K562 (cell line): ENCODE measurements around the gene CCNB1IP1. TPM values are rescaled to one million over a fixed set of nuclear protein-coding genes. Genes with fewer than 3 reads are reported as not detected.

Source experiments
- JUND ChIP-seq, 2 experiments: IDR thresholded peaks; 2 replicates in 1 of 2; 3 replicates in 1 of 2; pipeline ENCODE4 v1.6.1; 2011; ENCODE audit warnings: borderline replicate concordance in 2 of 2, low read depth in 2 of 2, low read length in 2 of 2, improper control_type of control experiment in 1 of 2, missing biosample characterization in 1 of 2, missing genetic modification characterization in 1 of 2, missing genetic modification reagents in 1 of 2
- NFIX ChIP-seq: fragments of 250-450 bp; sonication (Bioruptor Pico); IDR thresholded peaks from 2 replicates; pipeline ENCODE4 v1.4.0; 2020; ENCODE audit warnings: low read depth, mild to moderate bottlenecking, moderate library complexity
- PCBP1 ChIP-seq: fragments of 200-400 bp; formaldehyde crosslinking; IDR thresholded peaks from 2 replicates; pipeline ENCODE4 v1.6.1; 2018; ENCODE audit warnings: mild to moderate bottlenecking, low read depth, low read length; ENCODE audit not compliant: poor library complexity, severe bottlenecking
- polyA plus RNA-seq, 8 experiments: library from polyadenylated mRNA; depleted of rRNA in 4 of 8; stranded (reverse) in 5 of 8; unstranded in 3 of 8; fragments of >200 nt; fragmentation: Nextera tagmentation in 2 of 8; fragmentation: Illumina TruSeq in 1 of 8; extraction: Ambion mirVana in 2 of 8; extraction: Trizol in 1 of 8; gene quantifications; 2 replicates each; pipeline versions ENCODE4 v1.2.1 to v1.2.3, GENCODE V29; 2011 to 2014; ENCODE audit warnings: inconsistent platforms in 1 of 8, missing spikeins in 1 of 8
- total RNA-seq, 7 experiments: library from RNA; depleted of rRNA in 6 of 7; stranded (reverse); fragments of >200 nt in 6 of 7; fragmentation: Illumina TruSeq in 2 of 7; extraction: Trizol in 2 of 7; gene quantifications; 2 replicates each; pipeline versions ENCODE4 v1.2.1 to v1.2.3, GENCODE V29; 2011 to 2021; ENCODE audit warnings: low replicate concordance in 1 of 7
- TF ChIP-seq, protein P1 (sequence below): fragments of 450-650 bp; IDR thresholded peaks from 2 replicates; pipeline ENCODE4 v1.6.1; 2016; ENCODE audit warnings: low read depth
- TF ChIP-seq, protein P2 (sequence below): fragments of 250-450 bp; sonication (Bioruptor Pico); IDR thresholded peaks from 2 replicates; pipeline ENCODE4 v1.5.0; 2022; ENCODE audit warnings: mild to moderate bottlenecking

Gene CCNB1IP1
- total and polyA plus RNA-seq, 9 of the 15 experiments (the other 6 are each of a cell fraction or from before 2014, with no cell fraction given), result 51.8 to 152 (median 81.0) TPM

DNA sequence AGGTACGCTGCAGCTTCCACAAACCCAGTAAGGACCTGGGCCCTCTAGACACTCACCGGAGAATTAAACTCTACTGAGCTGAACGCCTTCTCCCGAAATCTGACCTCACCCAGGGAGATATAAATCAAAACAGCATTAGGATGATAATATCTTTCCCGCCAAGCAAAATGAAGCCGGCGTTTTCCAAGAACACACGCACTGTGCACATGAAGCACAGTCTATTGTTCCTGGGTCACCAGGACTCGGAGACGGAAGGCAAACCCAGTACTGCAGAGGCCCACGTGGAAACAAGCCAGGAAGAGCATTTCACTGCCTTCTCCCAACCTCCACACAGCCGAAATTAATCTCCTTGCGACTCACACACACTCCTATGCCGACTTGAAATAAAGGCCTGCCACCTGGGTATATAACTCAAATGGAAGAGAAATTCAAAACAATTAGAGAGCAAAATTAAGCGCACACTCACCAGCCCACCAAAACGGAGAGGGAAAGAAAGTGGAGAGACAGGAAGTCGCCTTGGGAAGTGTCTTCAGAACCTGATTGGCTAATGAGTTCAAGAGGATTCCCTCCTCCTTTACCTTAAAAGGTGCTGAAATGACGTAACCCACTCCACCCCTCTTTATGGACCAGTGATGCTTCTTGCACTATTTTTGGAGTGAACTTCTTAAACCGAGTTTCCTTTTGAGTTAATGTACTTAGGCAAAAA is at the start of gene CCNB1IP1 (continued):
- TF ChIP-seq, protein P1, sequence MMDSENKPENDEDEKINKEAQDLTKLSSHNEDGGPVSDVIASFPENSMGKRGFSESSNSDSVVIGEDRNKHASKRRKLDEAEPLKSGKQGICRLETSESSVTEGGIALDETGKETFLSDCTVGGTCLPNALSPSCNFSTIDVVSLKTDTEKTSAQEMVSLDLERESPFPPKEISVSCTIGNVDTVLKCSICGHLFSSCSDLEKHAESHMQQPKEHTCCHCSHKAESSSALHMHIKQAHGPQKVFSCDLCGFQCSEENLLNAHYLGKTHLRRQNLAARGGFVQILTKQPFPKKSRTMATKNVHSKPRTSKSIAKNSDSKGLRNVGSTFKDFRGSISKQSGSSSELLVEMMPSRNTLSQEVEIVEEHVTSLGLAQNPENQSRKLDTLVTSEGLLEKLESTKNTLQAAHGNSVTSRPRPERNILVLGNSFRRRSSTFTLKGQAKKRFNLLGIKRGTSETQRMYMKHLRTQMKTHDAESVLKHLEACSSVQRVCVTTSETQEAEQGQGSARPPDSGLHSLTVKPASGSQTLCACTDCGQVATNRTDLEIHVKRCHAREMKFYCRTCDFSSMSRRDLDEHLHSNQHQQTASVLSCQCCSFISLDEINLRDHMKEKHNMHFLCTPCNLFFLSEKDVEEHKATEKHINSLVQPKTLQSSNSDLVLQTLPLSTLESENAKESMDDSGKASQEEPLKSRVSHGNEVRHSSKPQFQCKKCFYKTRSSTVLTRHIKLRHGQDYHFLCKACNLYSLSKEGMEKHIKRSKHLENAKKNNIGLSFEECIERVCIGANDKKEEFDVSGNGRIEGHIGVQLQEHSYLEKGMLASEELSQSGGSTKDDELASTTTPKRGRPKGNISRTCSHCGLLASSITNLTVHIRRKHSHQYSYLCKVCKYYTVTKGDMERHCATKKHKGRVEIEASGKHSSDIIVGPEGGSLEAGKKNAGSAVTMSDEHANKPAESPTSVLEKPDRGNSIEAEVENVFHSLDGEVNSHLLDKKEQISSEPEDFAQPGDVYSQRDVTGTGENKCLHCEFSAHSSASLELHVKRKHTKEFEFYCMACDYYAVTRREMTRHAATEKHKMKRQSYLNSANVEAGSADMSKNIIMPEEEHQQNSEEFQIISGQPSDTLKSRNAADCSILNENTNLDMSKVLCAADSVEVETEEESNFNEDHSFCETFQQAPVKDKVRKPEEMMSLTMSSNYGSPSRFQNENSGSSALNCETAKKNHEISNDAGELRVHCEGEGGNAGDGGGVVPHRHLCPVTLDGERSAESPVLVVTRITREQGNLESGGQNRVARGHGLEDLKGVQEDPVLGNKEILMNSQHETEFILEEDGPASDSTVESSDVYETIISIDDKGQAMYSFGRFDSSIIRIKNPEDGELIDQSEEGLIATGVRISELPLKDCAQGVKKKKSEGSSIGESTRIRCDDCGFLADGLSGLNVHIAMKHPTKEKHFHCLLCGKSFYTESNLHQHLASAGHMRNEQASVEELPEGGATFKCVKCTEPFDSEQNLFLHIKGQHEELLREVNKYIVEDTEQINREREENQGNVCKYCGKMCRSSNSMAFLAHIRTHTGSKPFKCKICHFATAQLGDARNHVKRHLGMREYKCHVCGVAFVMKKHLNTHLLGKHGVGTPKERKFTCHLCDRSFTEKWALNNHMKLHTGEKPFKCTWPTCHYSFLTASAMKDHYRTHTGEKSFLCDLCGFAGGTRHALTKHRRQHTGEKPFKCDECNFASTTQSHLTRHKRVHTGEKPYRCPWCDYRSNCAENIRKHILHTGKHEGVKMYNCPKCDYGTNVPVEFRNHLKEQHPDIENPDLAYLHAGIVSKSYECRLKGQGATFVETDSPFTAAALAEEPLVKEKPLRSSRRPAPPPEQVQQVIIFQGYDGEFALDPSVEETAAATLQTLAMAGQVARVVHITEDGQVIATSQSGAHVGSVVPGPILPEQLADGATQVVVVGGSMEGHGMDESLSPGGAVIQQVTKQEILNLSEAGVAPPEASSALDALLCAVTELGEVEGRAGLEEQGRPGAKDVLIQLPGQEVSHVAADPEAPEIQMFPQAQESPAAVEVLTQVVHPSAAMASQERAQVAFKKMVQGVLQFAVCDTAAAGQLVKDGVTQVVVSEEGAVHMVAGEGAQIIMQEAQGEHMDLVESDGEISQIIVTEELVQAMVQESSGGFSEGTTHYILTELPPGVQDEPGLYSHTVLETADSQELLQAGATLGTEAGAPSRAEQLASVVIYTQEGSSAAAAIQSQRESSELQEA, result no peak
- TF ChIP-seq NFIX, result no peak
- TF ChIP-seq PCBP1, result no peak
- TF ChIP-seq, protein P2, sequence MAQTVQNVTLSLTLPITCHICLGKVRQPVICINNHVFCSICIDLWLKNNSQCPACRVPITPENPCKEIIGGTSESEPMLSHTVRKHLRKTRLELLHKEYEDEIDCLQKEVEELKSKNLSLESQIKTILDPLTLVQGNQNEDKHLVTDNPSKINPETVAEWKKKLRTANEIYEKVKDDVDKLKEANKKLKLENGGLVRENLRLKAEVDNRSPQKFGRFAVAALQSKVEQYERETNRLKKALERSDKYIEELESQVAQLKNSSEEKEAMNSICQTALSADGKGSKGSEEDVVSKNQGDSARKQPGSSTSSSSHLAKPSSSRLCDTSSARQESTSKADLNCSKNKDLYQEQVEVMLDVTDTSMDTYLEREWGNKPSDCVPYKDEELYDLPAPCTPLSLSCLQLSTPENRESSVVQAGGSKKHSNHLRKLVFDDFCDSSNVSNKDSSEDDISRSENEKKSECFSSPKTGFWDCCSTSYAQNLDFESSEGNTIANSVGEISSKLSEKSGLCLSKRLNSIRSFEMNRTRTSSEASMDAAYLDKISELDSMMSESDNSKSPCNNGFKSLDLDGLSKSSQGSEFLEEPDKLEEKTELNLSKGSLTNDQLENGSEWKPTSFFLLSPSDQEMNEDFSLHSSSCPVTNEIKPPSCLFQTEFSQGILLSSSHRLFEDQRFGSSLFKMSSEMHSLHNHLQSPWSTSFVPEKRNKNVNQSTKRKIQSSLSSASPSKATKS (CRISPR knock-in tag), result no peak
- peak; percentile 90 for TF ChIP-seq JUND (IDR thresholded peaks at IDR 0.05; ENCODE audit: borderline replicate concordance, low read depth, low read length)
- TF ChIP-seq JUND (tag; IDR thresholded peaks at IDR 0.05; ENCODE audit: borderline replicate concordance, low read depth, low read length), result peak; percentile 88; the same call in 2 of the 3 replicates
